HepG2 (cell line): ENCODE data around the gene MYLK. TPM values are rescaled to one million over a fixed set of nuclear protein-coding genes. Genes with fewer than 3 reads are reported as not detected.
A peak's percentile ranks its signal among the peaks of the same experiment; 100 is the strongest.

Source experiments
- ADNP ChIP-seq: sonication (generic); formaldehyde crosslinking; IDR thresholded peaks from 2 replicates; pipeline ENCODE4 v1.4.0; 2020; ENCODE audit warnings: missing genetic modification reagents
- ARID2 ChIP-seq: sonication (generic); formaldehyde crosslinking; IDR thresholded peaks from 2 replicates; pipeline ENCODE4 v1.8.1; 2022; ENCODE audit warnings: mild to moderate bottlenecking, missing genetic modification reagents, borderline replicate concordance
- ATF7-NPFF ChIP-seq: sonication (generic); formaldehyde crosslinking; IDR thresholded peaks from 2 replicates; pipeline ENCODE4 v1.8.1; 2023; ENCODE audit warnings: mild to moderate bottlenecking, low read depth, missing genetic modification reagents, moderate library complexity
- ERF ChIP-seq: IDR thresholded peaks from 2 replicates; pipeline ENCODE4 v1.6.1; 2018; ENCODE audit warnings: missing biosample characterization, missing genetic modification reagents
- ESRRA ChIP-seq: sonication (generic); formaldehyde crosslinking; IDR thresholded peaks from 2 replicates; pipeline ENCODE4 v1.5.1; 2020; ENCODE audit warnings: mild to moderate bottlenecking, low read depth, missing genetic modification reagents
- FOXJ3 ChIP-seq: sonication (generic); formaldehyde crosslinking; IDR thresholded peaks from 2 replicates; pipeline ENCODE4 v1.4.0; 2020; ENCODE audit warnings: missing genetic modification reagents, mild to moderate bottlenecking, borderline replicate concordance
- FOXK2 ChIP-seq: fragments of 450-650 bp; IDR thresholded peaks from 2 replicates; pipeline ENCODE4 v1.6.1; 2016
- GFI1 ChIP-seq: sonication (generic); formaldehyde crosslinking; IDR thresholded peaks from 2 replicates; pipeline ENCODE4 v1.5.0; 2020; ENCODE audit warnings: missing genetic modification reagents, mild to moderate bottlenecking, borderline replicate concordance
- HDAC6 ChIP-seq: fragments of 200-600 bp; sonication (generic); IDR thresholded peaks from 2 replicates; pipeline ENCODE4 v1.7.0; 2017; ENCODE audit warnings: mild to moderate bottlenecking, antibody characterized with exemption, low read length, low read depth
- MTERF4 ChIP-seq: sonication (generic); formaldehyde crosslinking; IDR thresholded peaks from 2 replicates; pipeline ENCODE4 v1.8.0; 2023; ENCODE audit warnings: mild to moderate bottlenecking, missing genetic modification reagents
- NCOA1 ChIP-seq: sonication (generic); formaldehyde crosslinking; IDR thresholded peaks from 2 replicates; pipeline ENCODE4 v1.9.0; 2021; ENCODE audit warnings: missing genetic modification reagents
- PAX8 ChIP-seq: sonication (generic); formaldehyde crosslinking; IDR thresholded peaks from 2 replicates; pipeline ENCODE4 v1.8.0; 2022; ENCODE audit warnings: mild to moderate bottlenecking, missing genetic modification reagents, borderline replicate concordance
- POGK ChIP-seq: sonication (generic); formaldehyde crosslinking; conservative IDR thresholded peaks from 2 replicates; pipeline ENCODE4 v1.8.0; 2022; ENCODE audit warnings: mild to moderate bottlenecking, moderate library complexity, missing genetic modification reagents
- POLR2AphosphoS2 ChIP-seq: IDR thresholded peaks from 2 replicates; pipeline ENCODE4 v1.6.1; 2011; ENCODE audit warnings: low read depth, low read length, improper control_type of control experiment
- RAD21 ChIP-seq: fragments of 450-650 bp; formaldehyde crosslinking; IDR thresholded peaks from 2 replicates; pipeline ENCODE4 v1.5.0; 2020; ENCODE audit warnings: mild to moderate bottlenecking
- RORA ChIP-seq: sonication (generic); formaldehyde crosslinking; IDR thresholded peaks from 2 replicates; pipeline ENCODE4 v1.5.0; 2020; ENCODE audit warnings: mild to moderate bottlenecking, missing genetic modification reagents, moderate library complexity
- SMYD3 ChIP-seq: sonication (generic); formaldehyde crosslinking; IDR thresholded peaks from 2 replicates; pipeline ENCODE4 v1.8.1; 2023; ENCODE audit warnings: mild to moderate bottlenecking, missing genetic modification reagents
- ZNF274 ChIP-seq: sonication (generic); formaldehyde crosslinking; IDR thresholded peaks from 2 replicates; pipeline ENCODE4 v1.5.1; 2020; ENCODE audit warnings: mild to moderate bottlenecking, missing genetic modification reagents
- ZNF468 ChIP-seq: sonication (generic); formaldehyde crosslinking; IDR thresholded peaks from 2 replicates; pipeline ENCODE4 v1.8.0; 2022; ENCODE audit warnings: mild to moderate bottlenecking, moderate library complexity, missing genetic modification reagents
- ZNF563 ChIP-seq: sonication (generic); formaldehyde crosslinking; IDR thresholded peaks from 2 replicates; pipeline ENCODE4 v1.8.0; 2022; ENCODE audit warnings: mild to moderate bottlenecking, moderate library complexity, missing genetic modification reagents
- ZNF614 ChIP-seq: IDR thresholded peaks from 2 replicates; pipeline ENCODE4 v1.6.1; 2018; ENCODE audit warnings: missing biosample characterization, missing genetic modification reagents, inconsistent platforms, borderline replicate concordance
- ZNF7 ChIP-seq: IDR thresholded peaks from 2 replicates; pipeline ENCODE4 v1.6.1; 2016; ENCODE audit warnings: missing biosample characterization, missing genetic modification reagents
- ZNF816 ChIP-seq: sonication (generic); formaldehyde crosslinking; IDR thresholded peaks from 2 replicates; pipeline ENCODE4 v1.8.0; 2022; ENCODE audit warnings: missing genetic modification reagents, mild to moderate bottlenecking, borderline replicate concordance
- polyA plus RNA-seq, 8 experiments: library from polyadenylated mRNA; depleted of rRNA in 3 of 8; stranded (reverse) in 7 of 8; unstranded in 1 of 8; fragments of >200 nt; fragmentation: Illumina TruSeq in 4 of 8; extraction: Trizol in 4 of 8; gene quantifications; 2 replicates each; pipeline versions ENCODE4 v1.2.1 to v1.2.3, GENCODE V29; 2011 to 2016; ENCODE audit warnings: low read depth in 4 of 8, missing spikeins in 1 of 8, mixed read lengths in 1 of 8; ENCODE audit not compliant: insufficient read depth in 1 of 8
- total RNA-seq, 5 experiments: library from RNA; depleted of rRNA; stranded (reverse); fragments of >200 nt; fragmentation: Illumina TruSeq; extraction: Trizol; gene quantifications; 2 replicates each; pipeline ENCODE4 v1.2.3, GENCODE V29; 2016; ENCODE audit warnings: low read depth in 1 of 5
- TF ChIP-seq, protein P1 (sequence below): sonication (generic); formaldehyde crosslinking; IDR thresholded peaks from 2 replicates; pipeline ENCODE4 v1.4.0; 2020; ENCODE audit warnings: missing genetic modification reagents
- TF ChIP-seq, protein P2 (sequence below): sonication (generic); formaldehyde crosslinking; IDR thresholded peaks from 2 replicates; pipeline ENCODE4 v1.4.0; 2020; ENCODE audit warnings: missing genetic modification reagents, borderline replicate concordance

Gene MYLK
- total and polyA plus RNA-seq, 2 of the 13 experiments (the other 11 are each of a cell fraction or from before 2014, with no cell fraction given), result 10.6 to 34.9 TPM

- TF ChIP-seq, protein P1, sequence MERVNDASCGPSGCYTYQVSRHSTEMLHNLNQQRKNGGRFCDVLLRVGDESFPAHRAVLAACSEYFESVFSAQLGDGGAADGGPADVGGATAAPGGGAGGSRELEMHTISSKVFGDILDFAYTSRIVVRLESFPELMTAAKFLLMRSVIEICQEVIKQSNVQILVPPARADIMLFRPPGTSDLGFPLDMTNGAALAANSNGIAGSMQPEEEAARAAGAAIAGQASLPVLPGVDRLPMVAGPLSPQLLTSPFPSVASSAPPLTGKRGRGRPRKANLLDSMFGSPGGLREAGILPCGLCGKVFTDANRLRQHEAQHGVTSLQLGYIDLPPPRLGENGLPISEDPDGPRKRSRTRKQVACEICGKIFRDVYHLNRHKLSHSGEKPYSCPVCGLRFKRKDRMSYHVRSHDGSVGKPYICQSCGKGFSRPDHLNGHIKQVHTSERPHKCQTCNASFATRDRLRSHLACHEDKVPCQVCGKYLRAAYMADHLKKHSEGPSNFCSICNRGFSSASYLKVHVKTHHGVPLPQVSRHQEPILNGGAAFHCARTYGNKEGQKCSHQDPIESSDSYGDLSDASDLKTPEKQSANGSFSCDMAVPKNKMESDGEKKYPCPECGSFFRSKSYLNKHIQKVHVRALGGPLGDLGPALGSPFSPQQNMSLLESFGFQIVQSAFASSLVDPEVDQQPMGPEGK (CRISPR knock-in tag), result no peak
- TF ChIP-seq MTERF4 (CRISPR knock-in tag) (peak; percentile 42; the same call in 1 of the 2 replicates), ZNF614 (CRISPR knock-in tag) (0 out of 2 replicates have a peak, but pooled peaks have one; percentile 14), FOXK2 (no peak), ARID2 (CRISPR knock-in tag) (0 out of 2 replicates have a peak, but pooled peaks have one; percentile 81), ZNF274 (0 out of 2 replicates have a peak, but pooled peaks have one; percentile 42), PAX8 (CRISPR knock-in tag) (0 out of 2 replicates have a peak, but pooled peaks have one; percentile 9), ZNF816 (CRISPR knock-in tag) (no peak), ATF7-NPFF (CRISPR knock-in tag) (no peak), FOXJ3 (CRISPR knock-in tag) (no peak), ZNF7 (CRISPR knock-in tag) (no peak), POLR2AphosphoS2 (no peak), RAD21 (CRISPR knock-in tag) (peak; percentile 79), ZNF468 (CRISPR knock-in tag) (no peak), NCOA1 (CRISPR knock-in tag) (no peak), RORA (CRISPR knock-in tag) (no peak), POGK (CRISPR knock-in tag) (no peak), HDAC6 (no peak), ZNF563 (peak; percentile 56; the same call in 1 of the 2 replicates), ESRRA (CRISPR knock-in tag) (no peak; the same call in 1 of the 2 replicates), GFI1 (peak; percentile 14; the same call in 1 of the 2 replicates), ERF (CRISPR knock-in tag) (0 out of 2 replicates have a peak, but pooled peaks have one; percentile 4), SMYD3 (no peak), ADNP (no peak)
- TF ChIP-seq, protein P2, sequence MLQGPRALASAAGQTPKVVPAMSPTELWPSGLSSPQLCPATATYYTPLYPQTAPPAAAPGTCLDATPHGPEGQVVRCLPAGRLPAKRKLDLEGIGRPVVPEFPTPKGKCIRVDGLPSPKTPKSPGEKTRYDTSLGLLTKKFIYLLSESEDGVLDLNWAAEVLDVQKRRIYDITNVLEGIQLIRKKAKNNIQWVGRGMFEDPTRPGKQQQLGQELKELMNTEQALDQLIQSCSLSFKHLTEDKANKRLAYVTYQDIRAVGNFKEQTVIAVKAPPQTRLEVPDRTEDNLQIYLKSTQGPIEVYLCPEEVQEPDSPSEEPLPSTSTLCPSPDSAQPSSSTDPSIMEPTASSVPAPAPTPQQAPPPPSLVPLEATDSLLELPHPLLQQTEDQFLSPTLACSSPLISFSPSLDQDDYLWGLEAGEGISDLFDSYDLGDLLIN (CRISPR knock-in tag), result 0 out of 2 replicates have a peak, but pooled peaks have one; percentile 26
These were observed 299.7 kb downstream of the MYLK start (continued) for GRCh38 chr3:123584284-123584987.
